ENCODE measurements around the gene ANKS6.

ANKS6 gene

DNA sequence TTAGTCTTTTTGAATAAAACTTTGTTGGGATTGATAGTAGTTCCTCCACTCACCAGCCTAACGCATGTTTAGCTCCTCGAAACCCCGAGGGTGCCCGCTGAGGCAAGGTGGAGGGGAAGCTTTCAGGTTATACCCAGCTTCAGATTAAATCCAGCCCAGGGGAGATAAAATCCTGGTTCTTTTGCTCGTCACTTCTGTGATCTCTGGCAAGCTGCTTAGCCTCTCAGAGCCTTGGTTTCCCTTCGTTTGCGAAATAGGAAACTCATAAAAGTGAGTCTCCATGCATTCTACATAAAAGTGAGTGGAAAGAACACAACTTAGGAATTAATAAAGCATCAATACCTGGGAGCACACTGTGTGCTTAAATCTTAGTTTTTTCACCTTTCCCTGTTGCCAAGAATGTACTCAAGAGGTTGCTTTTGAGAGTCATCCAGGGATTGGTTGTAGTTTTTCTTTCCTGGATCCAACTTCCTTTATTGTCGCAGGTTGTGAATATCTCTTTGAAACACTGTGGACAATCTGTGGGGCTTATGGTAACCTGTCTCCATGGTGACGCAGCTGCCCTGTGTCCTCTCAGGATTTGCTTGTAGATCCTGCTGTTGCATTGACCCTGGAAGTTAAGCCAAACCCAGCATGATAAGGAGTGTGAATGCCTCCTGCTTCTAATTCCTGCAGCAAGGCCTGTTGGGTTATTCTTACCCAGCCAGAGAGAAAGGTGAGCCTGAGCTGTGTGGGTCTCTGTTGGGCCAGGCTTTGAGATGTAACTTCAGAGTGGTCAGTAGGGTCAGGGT lies 13.2 kb upstream of the ANKS6 start:
- TF ChIP-seq, protein P1, sequence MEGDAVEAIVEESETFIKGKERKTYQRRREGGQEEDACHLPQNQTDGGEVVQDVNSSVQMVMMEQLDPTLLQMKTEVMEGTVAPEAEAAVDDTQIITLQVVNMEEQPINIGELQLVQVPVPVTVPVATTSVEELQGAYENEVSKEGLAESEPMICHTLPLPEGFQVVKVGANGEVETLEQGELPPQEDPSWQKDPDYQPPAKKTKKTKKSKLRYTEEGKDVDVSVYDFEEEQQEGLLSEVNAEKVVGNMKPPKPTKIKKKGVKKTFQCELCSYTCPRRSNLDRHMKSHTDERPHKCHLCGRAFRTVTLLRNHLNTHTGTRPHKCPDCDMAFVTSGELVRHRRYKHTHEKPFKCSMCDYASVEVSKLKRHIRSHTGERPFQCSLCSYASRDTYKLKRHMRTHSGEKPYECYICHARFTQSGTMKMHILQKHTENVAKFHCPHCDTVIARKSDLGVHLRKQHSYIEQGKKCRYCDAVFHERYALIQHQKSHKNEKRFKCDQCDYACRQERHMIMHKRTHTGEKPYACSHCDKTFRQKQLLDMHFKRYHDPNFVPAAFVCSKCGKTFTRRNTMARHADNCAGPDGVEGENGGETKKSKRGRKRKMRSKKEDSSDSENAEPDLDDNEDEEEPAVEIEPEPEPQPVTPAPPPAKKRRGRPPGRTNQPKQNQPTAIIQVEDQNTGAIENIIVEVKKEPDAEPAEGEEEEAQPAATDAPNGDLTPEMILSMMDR (IDR thresholded peaks at IDR 0.05; ENCODE audit: control insufficient read depth, insufficient read depth, low read depth, low read length, missing control alignments): no peak
- H3K4me3 ChIP-seq (ENCODE audit: control insufficient read depth, low read depth, low read length): no peak overlapping the region
- DNase-seq (ENCODE audit: low read depth): no peak

DNA sequence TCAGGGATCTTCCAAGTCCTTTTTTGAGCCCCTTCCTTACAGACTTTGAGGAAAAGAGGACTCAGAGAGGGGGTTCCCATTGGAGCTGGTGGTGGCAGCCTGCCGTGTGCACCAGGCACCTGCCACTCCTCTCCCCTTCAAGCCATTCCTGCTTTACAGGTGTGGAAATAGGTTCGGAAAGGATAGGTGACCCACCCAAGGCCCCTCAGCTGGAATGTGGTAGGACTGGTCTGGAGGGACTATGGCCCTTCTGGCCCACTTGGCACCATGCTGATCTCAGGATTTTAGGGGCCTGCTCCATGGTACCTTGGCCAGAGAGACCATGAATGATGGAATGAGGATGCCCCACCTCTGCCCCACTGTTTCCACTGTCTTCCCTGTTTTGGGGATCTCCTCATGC lies 12.5 kb upstream of the ANKS6 start:
- DNase-seq (ENCODE audit: low read depth): no peak
- H3K4me3 ChIP-seq (ENCODE audit: control insufficient read depth, low read depth, low read length): no peak overlapping the region
- TF ChIP-seq, protein P1 (IDR thresholded peaks at IDR 0.05; ENCODE audit: control insufficient read depth, insufficient read depth, low read depth, low read length, missing control alignments): no peak

DNA sequence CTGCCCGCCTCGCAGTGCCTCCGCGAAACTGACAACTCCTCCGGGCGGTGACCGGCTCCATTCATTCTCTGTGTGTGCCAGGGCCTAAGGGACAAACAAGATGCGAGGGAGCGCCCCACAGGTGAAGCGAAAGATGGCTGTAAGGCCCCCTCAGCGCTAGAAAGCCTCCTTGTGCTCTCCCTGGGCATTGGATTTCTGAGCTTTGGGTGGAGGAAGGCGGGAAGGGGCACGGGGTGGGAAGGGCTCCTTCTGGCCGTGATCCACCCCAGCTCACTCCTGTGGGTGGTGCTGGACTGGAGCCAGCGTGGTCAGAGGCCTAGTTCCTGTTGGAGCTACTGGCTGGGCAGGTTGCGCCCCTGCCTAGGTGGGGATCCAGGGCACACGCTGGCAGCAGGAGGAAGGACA lies 12.1 kb upstream of the ANKS6 start:
- no peak for DNase-seq (ENCODE audit: low read depth)
- peak overlapping the region; percentile 43; the same call in 1 of the 2 replicates for H3K4me3 ChIP-seq (ENCODE audit: control insufficient read depth, low read depth, low read length)
- TF ChIP-seq, protein P1 (IDR thresholded peaks at IDR 0.05; ENCODE audit: control insufficient read depth, insufficient read depth, low read depth, low read length, missing control alignments): no peak

DNA sequence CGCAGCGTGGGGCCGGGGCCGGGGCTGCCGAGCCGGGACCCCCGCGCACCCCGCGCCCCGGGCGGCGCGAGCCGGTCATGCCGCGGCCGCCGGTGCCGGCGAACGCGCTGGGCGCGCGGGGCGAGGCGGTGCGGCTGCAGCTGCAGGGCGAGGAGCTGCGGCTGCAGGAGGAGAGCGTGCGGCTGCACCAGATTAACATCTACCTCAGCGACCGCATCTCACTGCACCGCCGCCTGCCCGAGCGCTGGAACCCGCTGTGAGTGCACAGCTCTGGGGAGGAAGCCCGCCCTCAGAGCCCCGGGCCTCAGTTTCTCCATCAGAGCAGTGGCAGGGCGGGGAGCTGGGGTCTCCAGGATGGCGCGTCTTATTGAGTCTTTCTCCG lies 11.4 kb upstream of the ANKS6 start:
- no peak for DNase-seq (ENCODE audit: low read depth)
- peak overlapping the region; percentile 43 for H3K4me3 ChIP-seq (ENCODE audit: control insufficient read depth, low read depth, low read length)
- TF ChIP-seq, protein P1 (IDR thresholded peaks at IDR 0.05; ENCODE audit: control insufficient read depth, insufficient read depth, low read depth, low read length, missing control alignments): no peak

DNA sequence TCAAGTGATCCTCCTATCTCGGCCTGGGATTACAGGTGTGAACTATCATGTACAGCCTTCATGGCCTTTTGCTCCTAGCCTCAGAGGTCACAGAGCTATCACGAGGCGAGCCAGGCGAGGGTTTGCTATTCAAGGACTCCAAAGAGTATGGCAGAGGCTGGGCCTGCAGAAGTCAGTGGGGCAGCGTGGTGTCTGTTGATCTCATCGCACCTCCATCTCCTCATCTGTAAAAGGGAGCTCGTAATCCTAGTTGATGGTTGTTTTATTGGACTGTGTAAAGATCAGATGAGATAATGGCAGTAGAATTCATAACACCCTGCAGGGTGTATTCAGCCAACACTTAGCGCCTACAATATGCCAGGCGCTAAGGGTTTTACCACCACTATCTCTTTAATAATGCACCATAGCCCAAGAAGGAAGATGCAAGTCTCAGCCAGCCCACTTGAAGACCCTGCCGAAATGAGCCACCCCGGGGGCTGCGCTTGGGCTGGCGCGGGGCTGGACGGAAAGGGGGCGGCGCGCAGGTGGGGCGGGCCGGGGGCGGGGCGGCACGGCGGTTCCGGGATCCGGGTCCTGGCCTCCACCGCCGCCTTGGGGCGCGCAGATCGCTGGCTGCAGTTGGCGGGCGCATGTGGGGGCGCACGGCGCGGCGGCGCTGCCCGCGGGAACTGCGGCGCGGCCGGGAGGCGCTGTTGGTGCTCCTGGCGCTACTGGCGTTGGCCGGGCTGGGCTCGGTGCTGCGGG lies 10.9 kb upstream of the ANKS6 start, which contains the start of gene GALNT12:
GALNT12 (plus strand) TSS at position 601 of the 744 bp plus-strand sequence; CDS start at position 630, 29 bp downstream.
- H3K4me3 ChIP-seq (ENCODE audit: control insufficient read depth, low read depth, low read length): peak within 1 kb of the TSS; percentile 43
- no peak for DNase-seq (ENCODE audit: low read depth)

DNA sequence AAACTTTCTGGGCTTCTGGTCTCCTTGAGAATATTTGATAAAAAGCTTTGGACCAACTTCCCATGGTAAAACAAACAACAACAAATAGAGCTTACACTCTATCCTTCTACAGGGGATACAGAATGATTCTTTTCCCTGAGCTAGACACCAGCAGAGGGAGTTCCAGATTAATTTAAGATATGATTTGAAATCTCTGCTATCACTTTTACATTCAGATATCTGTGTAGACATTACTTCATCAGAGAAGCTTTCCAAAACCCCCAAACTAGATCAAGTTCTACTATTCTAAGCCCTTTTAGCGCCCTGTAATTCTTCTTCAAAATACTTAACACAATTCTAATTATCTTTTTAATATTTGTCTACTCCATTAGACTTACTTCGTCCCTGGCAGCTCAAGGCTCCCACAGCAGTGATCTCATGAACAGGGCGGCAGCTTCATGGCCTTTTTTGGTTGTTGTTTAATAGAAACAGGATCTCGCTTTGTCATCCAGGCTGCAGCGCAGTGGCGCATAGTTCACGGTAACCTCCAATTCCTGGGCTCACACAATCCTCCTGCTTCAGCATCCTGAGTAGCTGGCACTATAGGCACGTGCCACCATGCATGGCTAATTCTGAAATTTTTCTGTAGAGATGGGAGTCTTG lies 10.2 kb upstream of the ANKS6 start:
- no peak overlapping the region for H3K4me3 ChIP-seq (ENCODE audit: control insufficient read depth, low read depth, low read length)
- no peak for DNase-seq (ENCODE audit: low read depth)
- TF ChIP-seq, protein P1 (IDR thresholded peaks at IDR 0.05; ENCODE audit: control insufficient read depth, insufficient read depth, low read depth, low read length, missing control alignments): peak; percentile 14

More for the DNA sequence above, 10.9 kb upstream of the ANKS6 start, which contains the start of gene GALNT12:
- TF ChIP-seq, protein P1 (IDR thresholded peaks at IDR 0.05; ENCODE audit: control insufficient read depth, insufficient read depth, low read depth, low read length, missing control alignments): no peak

Measured in AG09309 (cell line).